ENCODE data around the gene DOCK3.
"Not testable (repeated sequence)": the region's sequence is repeated elsewhere in the genome, so short reads cannot be mapped to it uniquely, and the experiment has no call there.

Gene DOCK3

DNA sequence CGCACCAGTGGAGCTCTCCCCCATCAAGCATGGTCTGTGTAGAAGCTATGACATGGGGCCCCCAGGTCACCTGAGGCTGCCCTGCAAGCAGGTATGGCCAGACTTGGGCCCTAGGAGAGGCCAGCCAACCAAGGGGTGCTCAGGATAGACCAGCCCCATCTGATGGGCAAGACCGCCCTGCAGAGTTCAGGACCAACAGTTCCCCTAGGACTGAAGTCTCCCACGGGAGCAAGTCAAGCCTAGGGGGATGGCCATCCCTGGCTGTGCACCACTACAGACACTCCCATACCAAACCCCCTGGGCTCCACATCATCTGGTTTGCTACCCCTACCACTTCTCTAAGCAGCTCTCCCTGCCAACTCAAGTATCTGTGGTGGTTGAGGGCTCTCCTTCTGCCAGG, 568.2 kb downstream of the DOCK3 start:
- no peak for DNase-seq (ENCODE audit: low spot score)

DNA sequence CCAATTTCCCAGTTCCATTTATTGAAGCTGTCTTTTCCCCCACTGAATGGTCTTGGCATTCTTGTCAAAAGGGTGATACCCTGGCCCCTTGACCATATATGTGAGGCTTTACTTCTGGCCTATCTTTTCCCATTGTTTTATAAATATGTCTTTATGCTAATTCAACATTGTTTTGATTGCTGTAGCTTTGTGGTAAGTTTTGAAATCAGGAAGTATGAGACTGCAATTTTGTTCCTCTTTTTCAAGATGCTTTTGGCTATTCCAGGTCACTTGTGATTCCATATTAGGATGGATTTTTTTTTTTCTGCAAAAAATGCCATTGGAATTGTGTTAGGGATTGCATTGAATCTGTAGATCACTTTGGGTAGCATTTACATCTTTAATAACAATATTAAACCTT, 569.2 kb downstream of the DOCK3 start:
- no peak for DNase-seq (ENCODE audit: low spot score)

DNA sequence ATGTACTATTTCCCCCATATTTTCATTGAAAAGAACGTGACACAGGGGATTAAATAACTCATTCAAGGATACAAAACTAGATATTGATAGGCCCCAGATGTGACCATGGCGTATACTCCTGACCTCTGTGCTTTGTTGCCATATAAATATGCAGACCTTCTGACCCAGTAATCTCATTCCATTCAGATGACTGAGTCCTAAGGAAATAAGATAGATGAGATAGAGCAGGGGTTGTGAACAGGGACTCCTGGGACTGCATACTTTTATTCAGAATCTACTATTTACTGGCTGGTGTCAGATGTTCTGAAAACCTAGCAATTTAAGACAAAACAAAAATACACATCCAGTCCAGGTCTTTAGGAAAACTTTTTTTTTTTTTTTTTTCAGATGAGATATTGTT, 571.1 kb downstream of the DOCK3 start:
- DNase-seq (ENCODE audit: low spot score), result no peak

DNA sequence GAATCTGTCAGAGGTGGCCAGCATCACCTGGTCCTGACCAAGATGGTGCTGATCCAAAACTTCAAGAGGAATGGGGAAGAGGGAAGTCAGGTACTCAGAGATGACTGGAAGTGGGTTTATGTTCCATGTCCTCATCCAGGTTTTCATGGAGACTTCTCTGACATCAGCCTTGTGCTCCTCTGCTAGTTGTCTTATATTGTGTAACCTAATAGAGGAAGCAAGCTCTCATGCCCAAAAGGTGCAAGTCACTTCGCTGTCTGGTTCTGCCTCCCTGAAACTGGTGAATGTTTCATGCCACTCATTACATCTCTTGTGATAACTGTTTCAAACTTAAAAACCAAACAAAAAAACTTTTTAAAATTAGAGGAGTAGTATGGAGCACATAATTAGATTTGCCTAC, 583.1 kb downstream of the DOCK3 start:
- no peak for DNase-seq (ENCODE audit: low spot score)

DNA sequence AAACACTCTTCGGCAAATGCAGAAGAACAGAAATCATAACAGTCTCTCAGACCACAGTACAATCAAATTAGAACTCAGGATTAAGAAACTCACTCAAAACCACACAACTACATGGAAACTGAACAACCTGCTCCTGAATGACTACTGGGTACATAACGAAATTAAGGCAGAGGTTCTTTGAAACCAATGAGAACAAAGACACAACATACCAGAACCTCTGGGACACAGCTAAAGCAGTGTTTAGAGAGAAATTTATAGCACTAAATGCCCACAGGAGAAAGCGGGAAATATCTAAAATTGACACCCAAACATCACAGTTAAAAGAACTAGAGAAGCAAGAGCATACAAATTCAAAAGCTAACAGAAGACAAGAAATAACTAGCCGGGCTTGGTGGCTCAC, 589.4 kb downstream of the DOCK3 start:
- not testable (repeated sequence) for DNase-seq (ENCODE audit: low spot score)

DNA sequence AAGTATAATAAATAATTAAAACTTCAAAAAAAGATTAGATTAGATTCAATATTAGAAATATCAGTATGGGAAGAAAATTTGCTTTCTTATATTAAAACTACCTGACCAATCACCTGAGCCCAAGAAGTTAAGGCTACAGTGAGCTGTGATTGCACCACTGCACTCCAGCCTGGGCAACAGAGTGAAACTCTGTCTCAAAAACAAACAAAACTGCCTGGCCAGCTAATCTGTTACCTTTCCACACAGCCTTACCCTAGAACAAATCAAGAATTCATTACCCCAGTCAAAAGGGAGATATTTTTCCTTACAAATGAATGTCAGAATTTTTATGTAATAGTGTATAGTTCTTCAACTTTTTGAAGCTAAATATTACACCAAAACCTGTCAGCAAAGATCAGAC, 593.4 kb downstream of the DOCK3 start:
- no peak for DNase-seq (ENCODE audit: low spot score)

DNA sequence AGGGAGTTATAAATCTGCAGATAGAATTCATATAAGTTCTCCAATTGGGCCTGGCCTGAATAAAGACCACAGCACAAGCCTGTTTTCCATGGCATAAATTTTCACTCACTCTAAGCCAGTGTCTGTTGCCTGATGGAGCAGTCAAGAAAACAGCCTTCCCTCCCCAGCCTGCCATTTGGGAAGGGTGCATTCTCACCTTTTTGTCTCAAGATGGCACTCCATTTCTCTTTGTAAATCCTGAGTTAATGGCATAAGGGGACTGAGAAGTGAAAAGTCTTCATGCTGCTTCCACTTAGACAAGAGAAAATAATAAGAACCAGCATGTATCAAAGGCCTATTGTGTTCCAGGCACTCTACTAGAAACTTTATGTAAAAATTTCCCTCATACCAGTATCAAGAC, 594.7 kb downstream of the DOCK3 start:
- peak; percentile 23 for DNase-seq (ENCODE audit: low spot score)

DNA sequence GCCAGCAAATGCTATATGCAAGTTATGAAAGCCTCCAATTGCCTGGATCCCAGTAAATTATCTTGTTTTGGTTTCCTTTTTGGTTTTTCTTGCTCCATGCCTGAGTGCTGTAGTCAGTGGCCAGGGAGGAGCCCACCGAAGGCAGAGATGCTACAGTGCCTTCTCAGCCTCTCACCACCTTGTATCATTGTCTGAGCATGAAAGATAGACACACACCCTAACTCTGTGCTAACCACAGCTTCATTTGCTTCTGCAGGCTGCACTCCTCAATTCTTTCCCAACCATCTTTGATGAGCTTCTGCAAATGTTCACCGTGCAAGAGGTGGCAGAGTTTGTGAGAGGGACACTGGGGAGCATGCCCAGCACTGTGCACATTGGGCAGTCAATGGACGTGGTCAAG, 595.8 kb downstream of the DOCK3 start:
- no peak for DNase-seq (ENCODE audit: low spot score)

DNA sequence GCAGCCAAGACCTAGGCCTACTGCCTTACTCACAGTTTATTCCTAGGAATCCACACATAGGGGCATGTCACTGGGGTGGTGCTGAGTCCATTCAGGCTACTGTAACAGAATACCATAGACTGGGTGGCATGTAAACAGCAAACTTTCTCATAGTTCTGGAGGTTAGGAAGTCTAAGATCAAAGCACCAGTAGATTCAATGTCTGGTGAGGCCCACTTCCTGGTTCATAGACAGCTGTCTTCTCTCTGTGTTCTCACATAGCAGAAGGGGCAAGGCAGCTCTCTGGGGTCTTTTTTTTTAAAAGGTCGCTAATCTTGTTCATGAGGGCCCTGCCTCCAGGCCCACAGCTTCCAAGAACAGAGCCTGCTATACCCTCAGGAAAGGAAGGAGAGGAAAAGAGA, 596.4 kb downstream of the DOCK3 start:
- DNase-seq (ENCODE audit: low spot score), result no peak

DNA sequence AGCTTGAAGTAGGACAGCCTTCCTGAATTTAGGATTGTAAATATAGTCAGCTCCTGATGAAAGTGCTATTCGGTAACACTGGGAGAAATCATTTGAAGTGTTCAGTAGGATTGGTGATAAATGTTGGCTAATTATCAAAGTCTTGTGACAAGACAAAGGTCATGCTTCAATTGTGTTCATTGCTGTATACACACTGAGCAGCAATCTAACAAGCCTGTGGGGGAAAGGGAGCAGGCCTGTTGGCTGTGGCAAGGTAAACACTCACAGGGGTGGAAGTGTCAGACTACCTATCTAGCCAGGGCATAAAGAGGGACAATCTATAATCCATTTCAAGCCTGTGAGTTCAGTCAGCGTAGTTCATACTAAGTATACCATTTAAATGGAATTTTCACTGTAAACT, 599.3 kb downstream of the DOCK3 start:
- no peak for DNase-seq (ENCODE audit: low spot score)

DNA sequence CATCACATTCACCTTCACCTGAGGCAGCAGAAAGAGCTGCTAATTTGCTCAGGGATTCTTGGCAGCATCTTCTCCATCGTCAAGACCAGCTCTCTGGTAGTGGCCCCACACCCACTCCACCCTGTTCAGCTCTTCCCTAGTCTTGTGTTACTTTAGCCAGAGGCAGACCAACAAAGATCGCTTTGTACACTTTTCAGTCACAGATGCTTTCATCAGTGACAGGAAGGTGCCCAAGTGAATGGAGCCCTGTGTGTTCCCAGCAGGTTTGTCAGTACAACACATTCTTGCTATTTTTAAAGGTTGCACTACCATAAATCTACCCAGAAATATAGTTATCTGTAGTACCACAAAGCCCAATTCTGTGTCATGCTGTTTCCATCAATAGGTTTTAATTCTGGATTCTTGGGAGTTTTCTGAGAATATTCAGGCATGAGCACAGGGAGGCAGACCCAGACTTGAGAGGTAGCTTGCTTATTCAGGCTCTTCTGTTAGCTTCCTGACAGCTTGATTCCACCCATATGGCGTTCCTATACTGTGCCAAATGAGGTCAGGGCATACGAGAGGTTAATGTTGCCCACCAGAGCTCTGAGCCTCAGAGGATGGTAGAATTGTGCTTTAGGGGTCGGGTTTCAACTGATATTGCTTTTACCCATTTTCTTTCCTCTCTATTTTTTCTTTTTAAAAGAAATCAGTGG, 600.5 kb downstream of the DOCK3 start:
- no peak for DNase-seq (ENCODE audit: low spot score)

DNA sequence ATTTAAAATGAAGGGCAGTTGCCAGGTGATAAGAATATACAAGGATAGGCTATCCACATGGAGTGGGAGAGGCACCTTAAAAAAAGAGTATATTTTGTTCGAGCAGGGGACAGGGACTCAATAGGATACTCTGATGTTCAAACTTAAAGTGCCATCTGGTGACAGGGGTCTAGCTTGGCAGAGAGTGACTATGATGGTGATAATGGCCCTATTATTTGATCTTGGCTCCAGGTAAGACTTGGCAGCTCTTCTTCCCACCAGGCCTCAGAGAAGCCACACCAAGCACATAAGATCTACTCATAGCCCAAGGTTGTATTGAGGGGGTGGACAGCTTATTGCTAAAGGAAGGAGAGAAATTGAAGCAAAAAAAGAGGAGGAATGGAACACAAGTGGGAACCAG, 601.3 kb downstream of the DOCK3 start:
- no peak for DNase-seq (ENCODE audit: low spot score)

DNA sequence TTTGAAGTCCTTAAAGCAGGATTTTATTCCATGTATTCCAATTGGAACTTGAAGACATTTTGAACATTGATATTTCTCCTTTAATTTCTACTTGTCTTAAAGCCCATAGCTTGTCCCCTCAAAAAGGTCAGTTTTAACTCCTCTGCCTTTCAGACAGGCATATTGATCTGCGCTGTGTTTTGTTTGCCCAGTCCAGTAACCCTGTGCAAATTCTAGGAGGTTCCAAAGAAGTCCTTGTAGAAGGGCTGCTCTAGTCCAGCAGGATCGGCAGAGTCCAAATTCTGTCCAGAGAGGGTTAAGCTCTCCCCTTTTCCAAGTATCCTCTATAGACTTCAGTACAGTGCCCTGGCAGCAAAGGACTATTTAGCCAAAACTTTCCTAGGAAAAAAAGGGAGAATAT, 604.7 kb downstream of the DOCK3 start:
- no peak for DNase-seq (ENCODE audit: low spot score)

DNA sequence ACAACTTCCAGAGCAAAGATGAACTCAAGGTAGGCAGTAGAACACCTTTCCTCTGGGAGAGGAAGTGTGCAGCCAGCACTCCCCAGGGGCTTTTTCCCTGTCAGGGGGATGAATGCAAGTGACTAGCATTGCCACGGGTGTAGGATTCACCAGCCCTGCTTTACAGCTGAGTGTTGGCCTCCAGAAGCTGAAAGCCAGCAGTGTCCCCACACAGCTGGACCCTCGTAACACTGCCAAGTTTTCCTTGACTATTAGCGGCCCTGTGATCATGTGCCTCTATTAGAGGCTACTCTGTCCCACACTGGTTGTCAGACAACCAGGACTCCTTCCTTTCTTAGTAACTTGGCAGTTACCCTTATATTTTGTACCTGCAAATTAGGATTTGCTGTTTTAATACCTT, 605.4 kb downstream of the DOCK3 start:
- no peak for DNase-seq (ENCODE audit: low spot score)

DNA sequence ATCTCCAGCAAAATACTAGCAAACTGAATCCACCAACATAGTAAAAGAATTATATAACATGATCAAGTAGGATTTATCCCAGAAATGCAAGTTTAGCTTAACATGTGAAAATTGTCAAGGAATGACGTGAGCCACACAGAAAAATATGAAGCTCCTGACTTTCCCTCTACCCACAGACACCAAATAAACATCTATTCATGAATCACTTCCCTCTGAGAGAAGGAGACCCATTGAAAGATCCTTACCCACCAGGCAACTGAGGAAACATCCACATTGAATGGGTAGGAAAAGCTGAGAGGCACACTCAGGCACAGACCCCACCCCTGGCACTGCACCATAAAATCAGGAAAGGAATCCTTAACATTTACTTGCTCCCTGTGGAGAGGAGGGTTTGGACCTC, 608.2 kb downstream of the DOCK3 start:
- DNase-seq (ENCODE audit: low spot score), result peak; percentile 13

DNA sequence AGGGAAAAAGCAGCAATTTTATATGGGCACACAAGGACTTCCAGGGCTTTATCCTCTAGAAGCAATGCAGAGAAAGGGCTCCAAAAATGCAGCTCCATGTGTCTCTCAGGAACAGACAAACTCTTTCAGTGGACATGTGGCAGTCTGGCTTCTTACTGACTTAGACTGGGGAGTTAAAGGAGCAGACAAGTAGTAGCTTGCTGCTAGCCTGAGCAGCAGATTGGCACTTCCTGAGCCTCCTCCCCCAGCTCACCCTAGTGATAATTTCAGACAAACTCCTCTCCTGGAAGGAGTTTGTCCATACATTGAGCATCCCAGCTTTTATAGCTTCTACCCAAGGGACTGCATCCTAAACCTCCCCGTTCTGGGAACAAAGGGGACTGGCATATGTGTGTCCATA, 608.7 kb downstream of the DOCK3 start:
- DNase-seq (ENCODE audit: low spot score), result no peak

DNA sequence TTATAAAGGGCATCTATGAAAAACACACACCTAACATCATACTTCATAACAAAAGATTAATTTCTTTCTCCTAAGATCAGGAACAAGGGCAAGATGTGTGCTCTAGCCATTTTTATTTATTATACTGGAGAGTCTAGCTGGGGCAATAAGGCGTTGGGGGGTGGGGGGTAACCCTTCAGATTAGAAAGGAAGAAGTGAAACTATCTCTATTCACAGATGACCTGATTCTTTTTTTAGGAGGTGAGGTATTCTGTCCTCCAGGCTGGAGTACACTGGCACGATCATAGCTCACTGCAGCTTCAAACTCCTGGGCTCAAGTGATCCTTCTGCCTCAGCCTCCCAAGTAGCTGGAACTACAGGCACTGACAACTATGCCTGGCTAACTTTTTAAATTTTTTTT, 620.9 kb downstream of the DOCK3 start:
- no peak for DNase-seq (ENCODE audit: low spot score)

DNA sequence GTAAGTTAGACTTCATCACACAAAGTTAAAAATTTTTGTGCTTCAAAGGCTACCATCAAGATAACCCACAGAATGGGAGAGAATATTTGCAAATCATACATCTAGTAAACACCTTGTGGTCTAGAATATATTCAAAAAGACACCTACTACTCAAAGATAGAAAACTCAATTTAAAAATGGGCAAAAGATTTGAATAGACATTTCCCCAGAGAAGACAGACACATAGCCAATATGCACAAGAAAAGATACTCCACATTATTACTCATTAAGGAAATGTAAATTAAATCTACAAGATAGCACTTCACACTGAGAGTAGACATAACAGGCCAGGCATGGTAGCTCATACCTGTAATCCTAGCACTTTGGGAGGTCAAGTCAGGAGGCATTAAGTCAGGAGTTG, 622.6 kb downstream of the DOCK3 start:
- no peak for DNase-seq (ENCODE audit: low spot score)

DNA sequence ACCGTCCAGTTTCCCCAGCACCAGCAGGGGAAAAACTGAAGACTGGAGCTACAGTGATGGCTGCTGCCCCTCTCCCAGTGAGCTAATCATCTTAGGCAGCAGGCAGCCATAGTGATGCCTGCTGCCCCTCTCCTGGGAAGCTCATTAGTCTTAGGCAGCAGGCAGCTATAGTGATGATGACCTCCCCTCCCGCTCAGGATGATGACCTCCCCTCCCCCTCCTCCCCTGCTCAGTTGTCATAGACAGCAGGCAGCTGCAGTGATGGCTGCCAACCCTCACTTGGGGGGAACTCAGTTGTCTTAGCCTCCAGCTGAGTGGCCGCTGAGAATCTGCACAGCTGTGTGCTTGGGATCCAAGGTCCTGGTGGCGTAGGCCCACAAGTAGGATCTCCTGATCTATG, 629.5 kb downstream of the DOCK3 start:
- DNase-seq (ENCODE audit: low spot score), result no peak

DNA sequence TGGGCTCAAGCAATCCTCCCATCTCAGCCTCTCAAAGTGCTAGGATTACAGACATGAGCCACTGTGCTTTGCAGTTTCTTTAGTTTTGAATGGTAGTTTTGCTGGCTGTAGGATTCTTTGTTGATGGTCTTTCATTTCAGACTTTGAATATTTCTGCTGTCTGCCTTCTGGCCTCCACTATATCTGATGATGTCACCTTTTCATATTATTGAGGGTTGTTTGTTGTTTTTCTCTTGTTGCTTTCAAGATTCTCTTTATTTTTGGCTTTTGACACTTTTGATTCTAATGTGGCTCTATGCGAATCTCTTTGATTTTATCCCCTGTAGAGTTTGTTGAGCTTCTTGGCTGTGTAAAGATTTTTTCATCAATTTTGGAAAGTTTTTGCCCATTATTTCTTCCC, 631.4 kb downstream of the DOCK3 start:
- no peak for DNase-seq (ENCODE audit: low spot score)

DNA sequence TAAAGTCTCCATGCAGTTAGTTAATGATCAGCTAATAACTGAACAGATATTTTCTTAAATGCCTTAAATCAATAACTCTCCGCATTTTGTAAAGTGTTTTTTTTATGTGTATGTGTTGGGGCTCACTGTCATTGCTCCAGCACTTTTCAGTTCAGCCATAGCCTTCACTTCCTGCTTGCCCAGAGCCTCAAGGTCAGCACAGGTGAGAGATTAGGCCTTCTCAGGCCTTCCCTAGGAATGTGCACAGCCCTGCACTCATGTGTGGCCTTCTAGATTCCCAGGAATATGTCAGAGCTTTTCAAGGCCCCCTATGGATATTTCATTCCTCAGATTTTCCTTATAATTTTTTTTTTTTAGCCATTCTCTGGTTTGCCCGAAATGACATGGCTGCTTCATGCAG, 632.7 kb downstream of the DOCK3 start:
- no peak for DNase-seq (ENCODE audit: low spot score)

DNA sequence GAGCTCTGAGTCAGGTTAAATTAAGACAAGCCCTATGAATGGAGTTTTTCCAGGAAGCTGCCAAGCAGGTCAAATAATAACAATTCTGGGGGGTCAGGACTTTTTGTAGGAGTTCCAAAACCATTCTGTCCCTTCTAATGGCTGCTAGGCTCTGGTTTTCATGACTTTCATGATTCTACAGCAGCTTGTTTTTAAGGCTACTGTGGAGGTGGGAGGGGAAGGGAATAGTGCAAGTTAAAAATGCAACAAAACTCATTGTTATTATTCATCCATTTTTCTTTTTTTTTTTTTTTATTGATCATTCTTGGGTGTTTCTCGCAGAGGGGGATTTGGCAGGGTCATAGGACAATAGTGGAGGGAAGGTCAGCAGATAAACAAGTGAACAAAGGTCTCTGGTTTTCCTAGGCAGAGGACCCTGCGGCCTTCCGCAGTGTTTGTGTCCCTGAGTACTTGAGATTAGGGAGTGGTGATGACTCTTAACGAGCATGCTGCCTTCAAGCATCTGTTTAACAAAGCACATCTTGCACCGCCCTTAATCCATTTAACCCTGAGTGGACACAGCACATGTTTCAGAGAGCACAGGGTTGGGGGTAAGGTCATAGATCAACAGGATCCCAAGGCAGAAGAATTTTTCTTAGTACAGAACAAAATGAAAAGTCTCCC, 633.3 kb downstream of the DOCK3 start:
- DNase-seq (ENCODE audit: low spot score), result not testable (repeated sequence)

DNA sequence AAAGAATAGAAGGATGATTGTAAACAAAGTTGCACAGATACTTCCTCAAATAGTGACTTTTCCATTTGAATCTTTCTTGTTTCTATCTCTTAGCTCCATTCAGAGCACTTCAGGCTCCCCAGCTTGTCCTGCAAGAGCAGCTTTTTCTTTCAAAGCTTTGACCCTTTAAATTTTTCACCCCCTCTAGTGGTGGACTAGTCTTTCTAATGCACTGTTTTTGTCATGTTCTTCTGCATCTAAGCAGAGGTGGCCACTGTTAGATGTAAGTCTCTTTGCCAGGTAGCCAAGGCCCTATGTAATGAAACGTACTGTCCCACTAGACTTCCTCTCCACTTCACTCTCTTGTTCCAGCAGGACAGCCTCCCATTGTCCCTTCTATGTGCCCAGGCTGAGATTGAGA, 636.3 kb downstream of the DOCK3 start:
- DNase-seq (ENCODE audit: low spot score), result peak; percentile 51

DNA sequence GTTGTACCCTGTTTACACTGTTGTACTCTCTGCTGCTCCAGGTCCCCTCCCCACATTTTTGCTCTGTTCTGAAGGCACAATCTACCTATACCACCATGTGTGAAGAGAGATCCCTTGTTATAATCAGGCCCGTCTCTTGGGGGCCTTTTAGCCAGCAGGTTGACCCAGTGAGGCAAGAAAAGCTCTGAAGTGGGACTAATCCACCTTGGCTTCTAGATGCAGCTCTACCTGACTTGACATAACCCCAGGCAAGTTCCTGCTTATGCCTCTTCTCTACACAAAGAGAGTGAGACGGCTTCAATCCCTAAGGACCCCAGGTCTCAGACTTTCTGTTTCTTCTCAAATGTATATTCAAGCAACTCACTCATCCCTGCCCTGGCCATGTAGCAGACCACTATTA, 653.5 kb downstream of the DOCK3 start:
- DNase-seq (ENCODE audit: low spot score), result no peak
